HG03064 (cell line): ENCODE data around the gene EYA2.
"Not testable (repeated sequence)": the region's sequence is repeated elsewhere in the genome, so short reads cannot be mapped to it uniquely, and the experiment has no call there.

Experiments
- ATAC-seq: cut with Tn5 transposase; IDR thresholded peaks from one replicate; pipeline ENCODE4 v1.9.1; 2021; ENCODE audit warnings: low read depth; ENCODE audit not compliant: unreplicated experiment

EYA2 gene

GRCh38 chr20:46894971-46895905, 595 bp downstream of the EYA2 start:
- ATAC-seq, result no peak

- no peak for ATAC-seq
Observed at GRCh38 chr20:46895906-46896242, 1.2 kb downstream of the EYA2 start.

- no peak for ATAC-seq
Observed at GRCh38 chr20:46897328-46897880, 2.8 kb downstream of the EYA2 start.

GRCh38 chr20:46898423-46898822, 3.8 kb downstream of the EYA2 start:
- no peak for ATAC-seq

- ATAC-seq, result no peak
Observed at GRCh38 chr20:46899621-46900020, 5.0 kb downstream of the EYA2 start.

- ATAC-seq, result no peak
Observed at GRCh38 chr20:46900086-46900485, 5.4 kb downstream of the EYA2 start.

- no peak for ATAC-seq
Observed at GRCh38 chr20:46900826-46901225, 6.2 kb downstream of the EYA2 start.

- no peak for ATAC-seq
Observed at GRCh38 chr20:46901638-46902037, 7.0 kb downstream of the EYA2 start.

GRCh38 chr20:46903256-46903655, 8.6 kb downstream of the EYA2 start:
- no peak for ATAC-seq

- ATAC-seq, result no peak
Observed at GRCh38 chr20:46903937-46904336, 9.3 kb downstream of the EYA2 start.

GRCh38 chr20:46905364-46906125, 10.9 kb downstream of the EYA2 start:
- ATAC-seq, result no peak

GRCh38 chr20:46913329-46914044, 18.8 kb downstream of the EYA2 start:
- ATAC-seq, result no peak

GRCh38 chr20:46914789-46915379, 20.2 kb downstream of the EYA2 start:
- ATAC-seq, result no peak

GRCh38 chr20:46915575-46916257, 21.1 kb downstream of the EYA2 start:
- ATAC-seq, result no peak

GRCh38 chr20:46916258-46916603, 21.6 kb downstream of the EYA2 start:
- no peak for ATAC-seq

GRCh38 chr20:46917155-46917554, 22.5 kb downstream of the EYA2 start:
- ATAC-seq, result no peak

- ATAC-seq, result no peak
Observed at GRCh38 chr20:46920114-46920513, 25.5 kb downstream of the EYA2 start.

- ATAC-seq, result not testable (repeated sequence)
Observed at GRCh38 chr20:46922841-46923240, 28.2 kb downstream of the EYA2 start.

- ATAC-seq, result no peak
Observed at GRCh38 chr20:46923550-46923949, 28.9 kb downstream of the EYA2 start.

- no peak for ATAC-seq
Observed at GRCh38 chr20:46928580-46929132, 34.0 kb downstream of the EYA2 start.
